Ishikawa (cell line): ENCODE data around the gene DSCAML1.

ENCODE experiments used
- CEBPB ChIP-seq: IDR thresholded peaks from 2 replicates; pipeline ENCODE4 v1.6.1; 2012
- CREB1 ChIP-seq: IDR thresholded peaks from 2 replicates; pipeline ENCODE4 v1.6.1; 2012; ENCODE audit warnings: low read depth
- EGR1 ChIP-seq: IDR thresholded peaks from 2 replicates; pipeline ENCODE4 v1.6.1; 2012
- EP300 ChIP-seq: IDR thresholded peaks from 2 replicates; pipeline ENCODE4 v1.6.1; 2012; ENCODE audit warnings: borderline replicate concordance
- FOXM1 ChIP-seq: IDR thresholded peaks from 2 replicates; pipeline ENCODE4 v1.6.1; 2012; ENCODE audit warnings: low read depth, borderline replicate concordance
- NFIC ChIP-seq: IDR thresholded peaks from 2 replicates; pipeline ENCODE4 v1.6.1; 2012
- RAD21 ChIP-seq: IDR thresholded peaks from 2 replicates; pipeline ENCODE4 v1.6.1; 2012; ENCODE audit warnings: low read depth
- TAF1 ChIP-seq: IDR thresholded peaks from 2 replicates; pipeline ENCODE4 v1.6.1; 2012; ENCODE audit warnings: low read depth, mild to moderate bottlenecking
- TCF12 ChIP-seq: IDR thresholded peaks from 2 replicates; pipeline ENCODE4 v1.6.1; 2012; ENCODE audit warnings: low read depth
- TEAD4 ChIP-seq: IDR thresholded peaks from 2 replicates; pipeline ENCODE4 v1.6.1; 2012
- YY1 ChIP-seq: IDR thresholded peaks from 2 replicates; pipeline ENCODE4 v1.6.1; 2012; ENCODE audit warnings: low read depth
- ZBTB7A ChIP-seq: IDR thresholded peaks from 2 replicates; pipeline ENCODE4 v1.6.1; 2012; ENCODE audit warnings: low read depth
- TF ChIP-seq, protein P1 (sequence below): IDR thresholded peaks from 2 replicates; pipeline ENCODE4 v1.6.1; 2012; ENCODE audit warnings: low read depth, mild to moderate bottlenecking
- TF ChIP-seq, protein P2 (sequence below): IDR thresholded peaks from 2 replicates; pipeline ENCODE4 v1.6.1; 2012
- TF ChIP-seq, protein P3 (sequence below): IDR thresholded peaks from 2 replicates; pipeline ENCODE4 v1.6.1; 2012

DSCAML1 gene

GRCh38 chr11:117809236-117810055 is 12.4 kb upstream of the DSCAML1 start:
- TF ChIP-seq RAD21: peak; percentile 70
- TF ChIP-seq, protein P1, sequence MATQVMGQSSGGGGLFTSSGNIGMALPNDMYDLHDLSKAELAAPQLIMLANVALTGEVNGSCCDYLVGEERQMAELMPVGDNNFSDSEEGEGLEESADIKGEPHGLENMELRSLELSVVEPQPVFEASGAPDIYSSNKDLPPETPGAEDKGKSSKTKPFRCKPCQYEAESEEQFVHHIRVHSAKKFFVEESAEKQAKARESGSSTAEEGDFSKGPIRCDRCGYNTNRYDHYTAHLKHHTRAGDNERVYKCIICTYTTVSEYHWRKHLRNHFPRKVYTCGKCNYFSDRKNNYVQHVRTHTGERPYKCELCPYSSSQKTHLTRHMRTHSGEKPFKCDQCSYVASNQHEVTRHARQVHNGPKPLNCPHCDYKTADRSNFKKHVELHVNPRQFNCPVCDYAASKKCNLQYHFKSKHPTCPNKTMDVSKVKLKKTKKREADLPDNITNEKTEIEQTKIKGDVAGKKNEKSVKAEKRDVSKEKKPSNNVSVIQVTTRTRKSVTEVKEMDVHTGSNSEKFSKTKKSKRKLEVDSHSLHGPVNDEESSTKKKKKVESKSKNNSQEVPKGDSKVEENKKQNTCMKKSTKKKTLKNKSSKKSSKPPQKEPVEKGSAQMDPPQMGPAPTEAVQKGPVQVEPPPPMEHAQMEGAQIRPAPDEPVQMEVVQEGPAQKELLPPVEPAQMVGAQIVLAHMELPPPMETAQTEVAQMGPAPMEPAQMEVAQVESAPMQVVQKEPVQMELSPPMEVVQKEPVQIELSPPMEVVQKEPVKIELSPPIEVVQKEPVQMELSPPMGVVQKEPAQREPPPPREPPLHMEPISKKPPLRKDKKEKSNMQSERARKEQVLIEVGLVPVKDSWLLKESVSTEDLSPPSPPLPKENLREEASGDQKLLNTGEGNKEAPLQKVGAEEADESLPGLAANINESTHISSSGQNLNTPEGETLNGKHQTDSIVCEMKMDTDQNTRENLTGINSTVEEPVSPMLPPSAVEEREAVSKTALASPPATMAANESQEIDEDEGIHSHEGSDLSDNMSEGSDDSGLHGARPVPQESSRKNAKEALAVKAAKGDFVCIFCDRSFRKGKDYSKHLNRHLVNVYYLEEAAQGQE: no peak
- peak; percentile 83 for TF ChIP-seq EGR1

- TF ChIP-seq EGR1: peak; percentile 84
- TF ChIP-seq, protein P2, sequence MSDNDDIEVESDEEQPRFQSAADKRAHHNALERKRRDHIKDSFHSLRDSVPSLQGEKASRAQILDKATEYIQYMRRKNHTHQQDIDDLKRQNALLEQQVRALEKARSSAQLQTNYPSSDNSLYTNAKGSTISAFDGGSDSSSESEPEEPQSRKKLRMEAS: no peak
Observed at GRCh38 chr11:117808784-117809183, 11.8 kb upstream of the DSCAML1 start.

- TF ChIP-seq RAD21: peak; percentile 86
- TF ChIP-seq ZBTB7A: no peak
Observed at GRCh38 chr11:117807482-117808327, 10.7 kb upstream of the DSCAML1 start.

DNA sequence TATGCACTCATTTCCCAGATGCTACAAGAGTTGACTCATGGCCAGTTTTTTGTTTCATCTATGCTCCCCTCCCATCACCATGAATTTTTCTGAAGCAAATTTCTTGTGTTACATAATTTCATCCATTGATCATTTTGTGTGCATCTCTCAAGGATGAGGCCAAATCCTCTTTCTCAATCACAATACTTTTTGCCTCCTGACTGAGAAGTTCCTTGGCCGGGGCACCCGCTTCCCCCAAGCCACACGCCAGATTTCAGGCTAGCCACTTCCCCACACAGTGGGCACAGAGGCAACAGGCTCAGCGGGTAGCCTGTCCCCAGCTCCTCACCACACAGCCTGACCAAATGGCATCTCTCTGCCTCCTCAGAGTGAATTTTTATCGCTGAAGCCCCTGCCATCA is 9.8 kb upstream of the DSCAML1 start:
- no peak for TF ChIP-seq ZBTB7A
- TF ChIP-seq TAF1: no peak
- TF ChIP-seq TEAD4: no peak
- TF ChIP-seq CEBPB: no peak
- TF ChIP-seq FOXM1: no peak
- TF ChIP-seq YY1: no peak
- no peak for TF ChIP-seq EP300
- TF ChIP-seq, protein P2: no peak
- TF ChIP-seq, protein P3, sequence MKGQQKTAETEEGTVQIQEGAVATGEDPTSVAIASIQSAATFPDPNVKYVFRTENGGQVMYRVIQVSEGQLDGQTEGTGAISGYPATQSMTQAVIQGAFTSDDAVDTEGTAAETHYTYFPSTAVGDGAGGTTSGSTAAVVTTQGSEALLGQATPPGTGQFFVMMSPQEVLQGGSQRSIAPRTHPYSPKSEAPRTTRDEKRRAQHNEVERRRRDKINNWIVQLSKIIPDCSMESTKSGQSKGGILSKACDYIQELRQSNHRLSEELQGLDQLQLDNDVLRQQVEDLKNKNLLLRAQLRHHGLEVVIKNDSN: no peak
- no peak for TF ChIP-seq NFIC
- TF ChIP-seq, protein P1: no peak
- no peak for TF ChIP-seq RAD21

GRCh38 chr11:117805045-117805444 is 8.0 kb upstream of the DSCAML1 start:
- TF ChIP-seq CEBPB: 0 out of 2 replicates have a peak, but pooled peaks have one; percentile 14
- no peak for TF ChIP-seq YY1

GRCh38 chr11:117803896-117804295 is 6.9 kb upstream of the DSCAML1 start:
- TF ChIP-seq CREB1 (no peak), FOXM1 (no peak), TAF1 (no peak), EP300 (no peak), RAD21 (no peak), CEBPB (no peak), EGR1 (no peak), TCF12 (no peak), NFIC (no peak), YY1 (no peak), TEAD4 (no peak), ZBTB7A (no peak)
- TF ChIP-seq, protein P2: no peak
- TF ChIP-seq, protein P1: no peak
- TF ChIP-seq, protein P3: no peak
